K562 (cell line): ENCODE data around the gene FUT6. TPM values are rescaled to one million over a fixed set of nuclear protein-coding genes. Genes with fewer than 3 reads are reported as not detected.

Experiments used
- BCL6 ChIP-seq: fragments of 250-450 bp; sonication (Bioruptor Pico); IDR thresholded peaks from 2 replicates; pipeline ENCODE4 v1.4.0; 2020
- BRD9 ChIP-seq: fragments of 450-650 bp; IDR thresholded peaks from 2 replicates; pipeline ENCODE4 v1.6.1; 2018; ENCODE audit warnings: low read depth; ENCODE audit not compliant: partially characterized antibody
- CHD2 ChIP-seq: IDR thresholded peaks from 2 replicates; pipeline ENCODE4 v1.6.1; 2011; ENCODE audit warnings: low read depth, low read length
- COPS2 ChIP-seq: fragments of 450-650 bp; conservative IDR thresholded peaks from 2 replicates; pipeline ENCODE4 v1.6.1; 2016; ENCODE audit warnings: mild to moderate bottlenecking, moderate library complexity
- EGR1 ChIP-seq: fragments of 450-650 bp; conservative IDR thresholded peaks from 2 replicates; pipeline ENCODE4 v1.6.1; 2017; ENCODE audit warnings: mild to moderate bottlenecking
- GTF2A2 ChIP-seq: IDR thresholded peaks from 2 replicates; pipeline ENCODE4 v1.6.1; 2016; ENCODE audit warnings: mild to moderate bottlenecking, missing genetic modification characterization, missing compliant biosample characterization
- NUFIP1 ChIP-seq: fragments of 450-650 bp; IDR thresholded peaks from 2 replicates; pipeline ENCODE4 v1.6.1; 2018; ENCODE audit not compliant: partially characterized antibody
- PCBP1 ChIP-seq: fragments of 200-400 bp; formaldehyde crosslinking; IDR thresholded peaks from 2 replicates; pipeline ENCODE4 v1.6.1; 2018; ENCODE audit warnings: mild to moderate bottlenecking, low read depth, low read length; ENCODE audit not compliant: poor library complexity, severe bottlenecking
- RBM39 ChIP-seq: fragments of 200-400 bp; formaldehyde crosslinking; optimal IDR thresholded peaks from 2 replicates; pipeline ENCODE3; 2018; ENCODE audit warnings: low read depth, low read length
- XRCC4 ChIP-seq: IDR thresholded peaks from one replicate; pipeline ENCODE4 v1.6.1; 2011; ENCODE audit not compliant: insufficient read depth, insufficient read length; ENCODE audit errors: extremely low read depth
- ZBED1 ChIP-seq: IDR thresholded peaks from 2 replicates; pipeline ENCODE4 v1.6.1; 2014
- ZNF143 ChIP-seq: sonication (generic); formaldehyde crosslinking; IDR thresholded peaks from 2 replicates; pipeline ENCODE4 v1.9.0; 2022; ENCODE audit warnings: mild to moderate bottlenecking, missing genetic modification reagents
- polyA plus RNA-seq, 8 experiments: library from polyadenylated mRNA; depleted of rRNA in 4 of 8; stranded (reverse) in 5 of 8; unstranded in 3 of 8; fragments of >200 nt; fragmentation: Nextera tagmentation in 2 of 8; fragmentation: Illumina TruSeq in 1 of 8; extraction: Ambion mirVana in 2 of 8; extraction: Trizol in 1 of 8; gene quantifications; 2 replicates each; pipeline versions ENCODE4 v1.2.1 to v1.2.3, GENCODE V29; 2011 to 2014; ENCODE audit warnings: inconsistent platforms in 1 of 8, missing spikeins in 1 of 8
- total RNA-seq, 7 experiments: library from RNA; depleted of rRNA in 6 of 7; stranded (reverse); fragments of >200 nt in 6 of 7; fragmentation: Illumina TruSeq in 2 of 7; extraction: Trizol in 2 of 7; gene quantifications; 2 replicates each; pipeline versions ENCODE4 v1.2.1 to v1.2.3, GENCODE V29; 2011 to 2021; ENCODE audit warnings: low replicate concordance in 1 of 7
- TF ChIP-seq, protein P1 (sequence below): fragments of 250-450 bp; sonication (Bioruptor Pico); IDR thresholded peaks from 2 replicates; pipeline ENCODE4 v1.5.0; 2020; ENCODE audit warnings: mild to moderate bottlenecking, borderline replicate concordance

Gene FUT6
- total and polyA plus RNA-seq, 9 of the 15 experiments (the other 6 are each of a cell fraction or from before 2014, with no cell fraction given): 0.04 TPM; not detected in 8

GRCh38 chr19:5828661-5829566, 10.6 kb downstream of the FUT6 start (continued):
- TF ChIP-seq, protein P1, sequence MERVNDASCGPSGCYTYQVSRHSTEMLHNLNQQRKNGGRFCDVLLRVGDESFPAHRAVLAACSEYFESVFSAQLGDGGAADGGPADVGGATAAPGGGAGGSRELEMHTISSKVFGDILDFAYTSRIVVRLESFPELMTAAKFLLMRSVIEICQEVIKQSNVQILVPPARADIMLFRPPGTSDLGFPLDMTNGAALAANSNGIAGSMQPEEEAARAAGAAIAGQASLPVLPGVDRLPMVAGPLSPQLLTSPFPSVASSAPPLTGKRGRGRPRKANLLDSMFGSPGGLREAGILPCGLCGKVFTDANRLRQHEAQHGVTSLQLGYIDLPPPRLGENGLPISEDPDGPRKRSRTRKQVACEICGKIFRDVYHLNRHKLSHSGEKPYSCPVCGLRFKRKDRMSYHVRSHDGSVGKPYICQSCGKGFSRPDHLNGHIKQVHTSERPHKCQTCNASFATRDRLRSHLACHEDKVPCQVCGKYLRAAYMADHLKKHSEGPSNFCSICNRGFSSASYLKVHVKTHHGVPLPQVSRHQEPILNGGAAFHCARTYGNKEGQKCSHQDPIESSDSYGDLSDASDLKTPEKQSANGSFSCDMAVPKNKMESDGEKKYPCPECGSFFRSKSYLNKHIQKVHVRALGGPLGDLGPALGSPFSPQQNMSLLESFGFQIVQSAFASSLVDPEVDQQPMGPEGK (CRISPR knock-in tag): no peak
- TF ChIP-seq PCBP1: peak; percentile 31
- TF ChIP-seq CHD2: no peak
- TF ChIP-seq GTF2A2 (tag): no peak
- no peak for TF ChIP-seq XRCC4
- no peak for TF ChIP-seq ZNF143 (CRISPR knock-in tag)
- TF ChIP-seq ZBED1: no peak
- no peak for TF ChIP-seq BCL6 (CRISPR knock-in tag)
- TF ChIP-seq BRD9: no peak
- peak; percentile 18 for TF ChIP-seq RBM39
- no peak; the same call in 1 of the 2 replicates for TF ChIP-seq EGR1
- no peak for TF ChIP-seq NUFIP1
- no peak for TF ChIP-seq COPS2
